D721Med (cell line): ENCODE results near the gene L3MBTL1.

Source experiments
- DNase-seq: peaks from one replicate; pipeline ENCODE4 v3.0.0; 2011; ENCODE audit warnings: low spot score; ENCODE audit not compliant: insufficient read length
- FAIRE-seq: peaks from 2 replicates; lab custom pipeline; 2011; peaks lifted over from hg19 to GRCh38; lab: Jason Lieb, UNC
- CTCF ChIP-seq: IDR thresholded peaks from 2 replicates; pipeline ENCODE4 v1.5.1; 2012; ENCODE audit warnings: mild to moderate bottlenecking, control low read depth; ENCODE audit not compliant: insufficient read depth; ENCODE audit errors: missing control alignments

L3MBTL1 gene

GRCh38 chr20:43507150-43508080, at the start of gene L3MBTL1:
Gene L3MBTL1, plus strand, starts transcription at chr20:43507697. Its CDS starts 5,807 bp downstream, at chr20:43513504.
- no peak for TF ChIP-seq CTCF
- FAIRE-seq (no peak), DNase-seq (peak; percentile 77)

GRCh38 chr20:43458422-43458924, 49.0 kb upstream of the L3MBTL1 start:
- FAIRE-seq = no peak
- no peak for DNase-seq
- no peak for TF ChIP-seq CTCF

DNA sequence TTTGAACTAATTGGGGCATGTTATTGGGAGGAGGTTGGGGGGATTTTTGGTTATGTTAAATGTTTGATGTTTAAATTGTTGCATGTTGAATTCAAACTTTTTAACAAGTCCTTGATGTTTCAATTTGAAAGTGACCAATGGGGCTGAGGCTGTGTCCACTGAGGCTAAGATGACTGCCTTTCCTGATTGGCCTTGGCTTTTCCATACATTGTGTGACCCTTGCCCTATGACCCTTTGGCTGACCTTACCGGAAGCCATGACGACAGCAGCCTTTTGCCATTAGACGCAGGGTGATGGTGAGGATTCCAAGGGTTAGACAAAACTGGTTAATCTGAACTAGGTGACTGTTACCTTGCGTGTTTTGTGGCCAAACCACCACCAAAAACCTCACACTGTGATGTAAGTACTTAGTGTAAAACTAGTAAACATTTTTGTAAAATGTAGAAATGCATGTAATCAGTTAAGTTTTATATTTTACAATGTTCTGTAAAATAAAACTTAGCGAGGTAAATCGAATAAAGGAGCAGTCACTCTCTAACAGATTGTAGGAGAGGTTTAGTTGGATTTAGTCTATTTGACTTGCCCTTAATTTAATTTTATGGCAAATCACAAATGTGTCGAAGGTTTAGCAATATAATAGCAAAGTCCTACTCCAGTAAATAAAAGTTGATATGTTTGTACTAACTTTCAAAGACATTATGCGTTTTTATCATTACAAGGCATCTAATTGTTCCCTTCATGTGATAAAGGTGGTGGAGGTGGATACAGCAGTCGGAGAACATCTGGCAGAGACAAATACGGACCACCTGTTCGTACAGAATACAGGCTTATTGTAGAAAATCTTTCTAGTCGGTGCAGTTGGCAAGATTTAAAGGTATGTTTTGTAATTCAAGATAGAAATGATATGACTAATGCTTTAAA, 48.2 kb upstream of the L3MBTL1 start:
- TF ChIP-seq CTCF = no peak
- no peak for DNase-seq
- FAIRE-seq = no peak

- no peak for TF ChIP-seq CTCF
- FAIRE-seq = no peak
- no peak for DNase-seq
These were observed 47.2 kb upstream of the L3MBTL1 start for GRCh38 chr20:43460172-43460829.

DNA sequence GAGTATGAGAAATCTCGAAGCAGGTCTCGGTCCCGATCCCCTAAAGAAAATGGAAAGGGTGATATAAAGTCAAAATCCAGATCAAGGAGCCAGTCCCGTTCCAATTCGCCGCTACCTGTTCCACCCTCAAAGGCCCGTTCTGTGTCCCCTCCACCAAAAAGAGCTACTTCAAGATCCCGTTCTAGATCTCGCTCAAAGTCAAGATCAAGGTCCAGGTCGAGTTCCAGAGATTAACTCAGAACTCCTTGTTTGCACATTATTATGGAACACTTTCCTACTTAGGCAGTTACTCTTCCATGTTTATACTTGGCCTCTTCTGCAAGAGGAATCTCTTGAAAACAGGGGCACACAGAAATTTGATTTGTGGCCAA, 46.7 kb upstream of the L3MBTL1 start:
- FAIRE-seq = no peak
- TF ChIP-seq CTCF = no peak
- no peak for DNase-seq

- no peak for TF ChIP-seq CTCF
- no peak for FAIRE-seq
- no peak for DNase-seq
These were observed 45.4 kb upstream of the L3MBTL1 start for GRCh38 chr20:43461894-43462659.
